Measurements from ENCODE around the gene LRRC7. TPM values are rescaled to one million over a fixed set of nuclear protein-coding genes. Genes with fewer than 3 reads are reported as not detected.
"Not testable (repeated sequence)": the region's sequence is repeated elsewhere in the genome, so short reads cannot be mapped to it uniquely, and the experiment has no call there.

Gene LRRC7
- total RNA-seq, 4 donors from 2014 or later: under 0.01 TPM; not detected in 3

GRCh38 chr1:69710484-69711189 lies 142.9 kb downstream of the LRRC7 start:
- Histone ChIP-seq H3K4me1 (peaks cover 0 to 8% (median 0%) of the 10 kb centered on the region in 3 donors), H3K27me3 (no peaks in the 10 kb centered on the region), H3K36me3 (no peaks in the 10 kb centered on the region), H3K27ac (no peak overlapping the region), H3K9me3 (no peaks in the 10 kb centered on the region), H3K4me3 (no peak overlapping the region)
- TF ChIP-seq POLR2A (IDR thresholded peaks at IDR 0.05): no peak
- no peak for DNase-seq
- intact Hi-C loops (cut with DNase I): no loop called here
- 29 to 60% methylated on average over 4 of the region's 4 CpGs for WGBS, 2 donors

- Histone ChIP-seq H3K4me3 (no peak overlapping the region), H3K9me3 (no peaks in the 10 kb centered on the region), H3K27ac (no peak overlapping the region), H3K4me1 (peaks cover 0 to 8% (median 0%) of the 10 kb centered on the region in 3 donors), H3K36me3 (no peaks in the 10 kb centered on the region), H3K27me3 (no peaks in the 10 kb centered on the region)
- WGBS, 2 donors: 75 to 83% methylated on average over 4 of the region's 4 CpGs
- no peak for DNase-seq
- intact Hi-C loops (cut with DNase I): no loop called here
- TF ChIP-seq POLR2A (IDR thresholded peaks at IDR 0.05): no peak
- TF ChIP-seq CTCF (IDR thresholded peaks at IDR 0.05): no peak
Measured at GRCh38 chr1:69711190-69711930, 143.6 kb downstream of the LRRC7 start.

GRCh38 chr1:69717834-69718233 lies 150.1 kb downstream of the LRRC7 start:
- H3K36me3 ChIP-seq; H3K4me3 ChIP-seq; intact Hi-C loops (cut with DNase I); H3K27me3 ChIP-seq; DNase-seq; H3K4me1 ChIP-seq; H3K27ac ChIP-seq; H3K9me3 ChIP-seq: not testable (repeated sequence)

- Histone ChIP-seq H3K36me3 (no peaks in the 10 kb centered on the region), H3K4me1 (no peaks in the 10 kb centered on the region), H3K27ac (no peak overlapping the region), H3K27me3 (no peaks in the 10 kb centered on the region), H3K4me3 (no peak overlapping the region), H3K9me3 (no peaks in the 10 kb centered on the region)
- DNase-seq: no peak
- WGBS, 2 donors: 31 to 36% methylated on average over 1 of the region's 1 CpG
- intact Hi-C loops (cut with DNase I): no loop called here
- TF ChIP-seq POLR2A (IDR thresholded peaks at IDR 0.05) (no peak), CTCF (IDR thresholded peaks at IDR 0.05) (no peak)
Measured at GRCh38 chr1:69728206-69728605, 160.5 kb downstream of the LRRC7 start.

- Histone ChIP-seq H3K27ac (no peak overlapping the region), H3K9me3 (no peaks in the 10 kb centered on the region), H3K4me3 (no peak overlapping the region), H3K36me3 (no peaks in the 10 kb centered on the region), H3K4me1 (no peaks in the 10 kb centered on the region), H3K27me3 (no peaks in the 10 kb centered on the region)
- intact Hi-C loops (cut with DNase I): no loop called here
- TF ChIP-seq POLR2A (IDR thresholded peaks at IDR 0.05) (no peak), CTCF (IDR thresholded peaks at IDR 0.05) (no peak)
- DNase-seq: no peak
Measured at GRCh38 chr1:69733061-69733460, 165.3 kb downstream of the LRRC7 start.

GRCh38 chr1:69737527-69738185 lies 169.9 kb downstream of the LRRC7 start:
- no peak overlapping the region for H3K4me3 ChIP-seq

More at GRCh38 chr1:69737527-69738185, 169.9 kb downstream of the LRRC7 start:
- H3K9me3 ChIP-seq: no peaks in the 10 kb centered on the region
- WGBS, 2 donors: 30 to 36% methylated on average over 3 of the region's 3 CpGs
- H3K27me3 ChIP-seq: no peaks in the 10 kb centered on the region
- TF ChIP-seq CTCF (IDR thresholded peaks at IDR 0.05) (peak; percentile 18 to 76 (median 52)), POLR2A (IDR thresholded peaks at IDR 0.05) (no peak)
- no peaks in the 10 kb centered on the region for H3K36me3 ChIP-seq
- DNase-seq: no peak
- H3K4me1 ChIP-seq: no peaks in the 10 kb centered on the region
- no peak overlapping the region for H3K27ac ChIP-seq
- intact Hi-C loops (cut with DNase I): no loop called here

Measured in esophagus squamous epithelium (tissue), 5 donors.